Measurements from ENCODE around the gene DENND6A.

Gene DENND6A

DNA sequence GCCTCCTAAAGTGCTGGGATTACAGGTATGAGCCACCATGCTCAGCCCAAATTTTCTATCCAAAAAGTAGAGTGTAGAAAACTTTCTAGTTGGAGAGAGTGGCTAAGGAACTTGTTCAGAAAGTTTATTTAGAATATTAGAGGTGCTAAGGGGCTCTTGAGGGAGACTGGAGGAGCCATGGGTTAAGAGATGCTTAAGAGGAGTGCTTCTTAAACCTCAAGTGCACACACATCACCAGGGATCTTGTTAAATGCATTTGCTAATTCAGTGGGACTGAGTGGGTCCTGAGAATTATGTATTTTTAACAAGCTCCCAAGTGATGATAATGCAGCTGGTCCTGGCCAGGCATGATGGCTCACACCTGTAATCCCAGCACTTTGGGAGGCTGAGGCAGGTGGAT is 33.5 kb upstream of the DENND6A start:
- Histone ChIP-seq H3K4me2 (ENCODE audit: low read length) (no peak overlapping the region), H2AFZ (no peak overlapping the region), H3K79me2 (no peaks in the 10 kb centered on the region), H3K4me3 (ENCODE audit: low read depth, low read length) (no peak overlapping the region), H3K4me1 (no peaks in the 10 kb centered on the region), H3K36me3 (ENCODE audit: control insufficient read depth, insufficient read depth, low read length) (no peaks in the 10 kb centered on the region), H3K9ac (no peak overlapping the region), H3K27me3 (ENCODE audit: control insufficient read depth, insufficient read depth, low read length) (no peaks in the 10 kb centered on the region), H3K27ac (no peak overlapping the region), H3K9me3 (ENCODE audit: control insufficient read depth, low read length) (no peaks in the 10 kb centered on the region)
- TF ChIP-seq, protein P1, sequence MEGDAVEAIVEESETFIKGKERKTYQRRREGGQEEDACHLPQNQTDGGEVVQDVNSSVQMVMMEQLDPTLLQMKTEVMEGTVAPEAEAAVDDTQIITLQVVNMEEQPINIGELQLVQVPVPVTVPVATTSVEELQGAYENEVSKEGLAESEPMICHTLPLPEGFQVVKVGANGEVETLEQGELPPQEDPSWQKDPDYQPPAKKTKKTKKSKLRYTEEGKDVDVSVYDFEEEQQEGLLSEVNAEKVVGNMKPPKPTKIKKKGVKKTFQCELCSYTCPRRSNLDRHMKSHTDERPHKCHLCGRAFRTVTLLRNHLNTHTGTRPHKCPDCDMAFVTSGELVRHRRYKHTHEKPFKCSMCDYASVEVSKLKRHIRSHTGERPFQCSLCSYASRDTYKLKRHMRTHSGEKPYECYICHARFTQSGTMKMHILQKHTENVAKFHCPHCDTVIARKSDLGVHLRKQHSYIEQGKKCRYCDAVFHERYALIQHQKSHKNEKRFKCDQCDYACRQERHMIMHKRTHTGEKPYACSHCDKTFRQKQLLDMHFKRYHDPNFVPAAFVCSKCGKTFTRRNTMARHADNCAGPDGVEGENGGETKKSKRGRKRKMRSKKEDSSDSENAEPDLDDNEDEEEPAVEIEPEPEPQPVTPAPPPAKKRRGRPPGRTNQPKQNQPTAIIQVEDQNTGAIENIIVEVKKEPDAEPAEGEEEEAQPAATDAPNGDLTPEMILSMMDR (IDR thresholded peaks at IDR 0.05) = no peak

DNA sequence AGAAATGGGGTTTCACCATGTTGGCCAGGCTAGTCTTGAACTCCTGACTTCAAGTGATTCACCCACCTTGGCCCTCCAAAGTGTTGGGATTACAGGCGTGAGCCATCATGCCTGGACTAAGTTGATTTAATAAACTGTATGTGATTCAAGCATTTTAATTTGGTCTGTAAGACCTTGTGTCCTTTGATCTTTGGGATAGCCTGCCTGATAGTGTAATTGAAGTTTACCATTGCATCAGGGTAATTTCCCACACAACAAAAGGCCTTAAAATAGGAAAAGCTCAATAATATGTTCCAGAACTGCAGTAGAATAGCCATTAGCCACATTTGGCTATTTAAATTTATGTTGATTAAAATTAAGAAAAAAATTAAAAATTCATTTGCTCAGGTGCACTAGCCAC is 25.2 kb upstream of the DENND6A start:
- TF ChIP-seq, protein P1 (IDR thresholded peaks at IDR 0.05) = no peak
- Histone ChIP-seq H3K4me2 (ENCODE audit: low read length) (no peak overlapping the region), H3K4me3 (ENCODE audit: low read depth, low read length) (no peak overlapping the region), H3K4me1 (no peaks in the 10 kb centered on the region), H3K79me2 (no peaks in the 10 kb centered on the region), H3K27me3 (ENCODE audit: control insufficient read depth, insufficient read depth, low read length) (no peaks in the 10 kb centered on the region), H3K27ac (no peak overlapping the region), H3K36me3 (ENCODE audit: control insufficient read depth, insufficient read depth, low read length) (no peaks in the 10 kb centered on the region), H3K9ac (no peak overlapping the region), H3K9me3 (ENCODE audit: control insufficient read depth, low read length) (no peaks in the 10 kb centered on the region), H2AFZ (no peak overlapping the region)

DNA sequence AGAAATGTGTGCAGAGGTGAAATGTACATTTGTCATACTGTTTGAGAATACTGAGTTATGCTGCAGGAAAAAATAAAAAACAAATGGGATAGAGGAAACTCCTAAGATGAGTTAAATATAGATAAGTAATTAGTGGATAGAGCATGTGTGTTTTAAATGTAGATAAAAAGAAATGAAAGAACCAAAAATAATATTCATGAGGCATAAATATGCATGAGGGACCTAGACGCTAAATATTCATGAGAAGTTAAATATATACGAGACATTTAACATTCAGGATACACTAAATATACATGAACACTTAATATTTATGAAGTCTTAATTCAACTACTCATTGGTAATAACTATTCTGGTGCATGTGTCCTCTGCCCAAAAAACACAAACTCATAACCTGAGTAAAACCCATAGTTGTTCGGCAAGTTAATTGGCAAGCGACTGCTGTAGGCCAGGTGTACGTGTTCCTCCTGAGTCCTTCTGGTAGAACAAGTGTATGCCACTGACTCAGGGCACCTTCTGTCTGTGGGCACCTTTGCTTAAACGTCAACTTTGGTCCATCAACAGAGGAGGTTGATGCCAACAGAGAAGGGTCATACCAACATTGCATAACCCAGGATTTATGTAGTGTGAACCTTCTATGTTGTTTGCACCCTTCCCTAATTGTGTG is 24.5 kb upstream of the DENND6A start:
- Histone ChIP-seq H3K9me3 (ENCODE audit: control insufficient read depth, low read length) (no peaks in the 10 kb centered on the region), H3K4me2 (ENCODE audit: low read length) (no peak overlapping the region), H3K27me3 (ENCODE audit: control insufficient read depth, insufficient read depth, low read length) (no peaks in the 10 kb centered on the region), H3K4me1 (no peaks in the 10 kb centered on the region), H3K9ac (no peak overlapping the region), H3K79me2 (no peaks in the 10 kb centered on the region), H3K4me3 (ENCODE audit: low read depth, low read length) (no peak overlapping the region), H3K27ac (no peak overlapping the region), H2AFZ (no peak overlapping the region), H3K36me3 (ENCODE audit: control insufficient read depth, insufficient read depth, low read length) (no peaks in the 10 kb centered on the region)
- TF ChIP-seq, protein P1 (IDR thresholded peaks at IDR 0.05) = no peak

DNA sequence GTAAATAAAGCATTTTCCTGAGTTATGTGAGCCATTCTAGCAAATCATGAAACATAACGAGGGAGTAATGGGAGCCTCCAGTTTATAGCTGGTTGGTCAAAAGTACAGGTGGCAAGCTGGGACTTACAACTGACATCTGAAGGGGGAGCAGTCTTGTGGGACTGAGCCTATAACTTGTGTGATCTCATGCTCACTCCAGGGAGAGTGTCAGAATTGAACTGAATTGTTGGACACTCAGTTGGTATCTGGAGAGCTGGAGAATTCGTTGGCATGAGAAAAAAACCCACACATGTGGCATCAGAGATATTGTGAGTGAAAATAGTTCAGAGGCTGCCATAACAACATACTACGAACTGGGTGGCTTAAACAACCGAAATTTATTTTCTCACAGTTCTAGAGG is 22.8 kb upstream of the DENND6A start:
- Histone ChIP-seq H3K9ac (no peak overlapping the region), H3K27ac (no peak overlapping the region), H3K9me3 (ENCODE audit: control insufficient read depth, low read length) (no peaks in the 10 kb centered on the region), H3K4me2 (ENCODE audit: low read length) (no peak overlapping the region), H3K4me1 (no peaks in the 10 kb centered on the region), H3K27me3 (ENCODE audit: control insufficient read depth, insufficient read depth, low read length) (no peaks in the 10 kb centered on the region), H3K4me3 (ENCODE audit: low read depth, low read length) (no peak overlapping the region), H2AFZ (no peak overlapping the region), H3K79me2 (no peaks in the 10 kb centered on the region), H3K36me3 (ENCODE audit: control insufficient read depth, insufficient read depth, low read length) (no peaks in the 10 kb centered on the region)
- TF ChIP-seq, protein P1 (IDR thresholded peaks at IDR 0.05) = no peak

DNA sequence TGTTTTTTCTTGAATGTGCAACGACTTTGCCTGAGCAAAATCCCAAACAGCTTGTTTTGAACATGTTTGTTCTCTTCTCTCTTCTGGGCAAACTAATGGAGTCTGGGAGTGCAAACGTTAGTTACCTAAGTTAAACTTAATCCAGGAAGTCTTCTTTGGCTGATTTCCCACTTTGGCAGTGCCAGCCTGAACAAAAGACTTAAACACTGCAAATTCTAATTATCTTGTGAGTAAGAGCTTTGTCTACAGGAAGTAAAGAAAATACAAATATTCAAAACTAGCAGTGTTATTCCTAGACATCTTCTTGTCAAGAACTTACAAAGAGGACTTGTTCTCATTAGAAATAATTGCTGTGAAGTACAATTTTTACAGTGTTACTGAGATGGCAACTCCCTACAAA is 16.7 kb upstream of the DENND6A start:
- Histone ChIP-seq H3K79me2 (no peaks in the 10 kb centered on the region), H3K4me2 (ENCODE audit: low read length) (no peak overlapping the region), H3K27ac (no peak overlapping the region), H3K36me3 (ENCODE audit: control insufficient read depth, insufficient read depth, low read length) (no peaks in the 10 kb centered on the region), H3K4me1 (no peaks in the 10 kb centered on the region), H3K9me3 (ENCODE audit: control insufficient read depth, low read length) (no peaks in the 10 kb centered on the region), H3K27me3 (ENCODE audit: control insufficient read depth, insufficient read depth, low read length) (no peaks in the 10 kb centered on the region), H2AFZ (no peak overlapping the region), H3K4me3 (ENCODE audit: low read depth, low read length) (no peak overlapping the region), H3K9ac (no peak overlapping the region)
- TF ChIP-seq, protein P1 (IDR thresholded peaks at IDR 0.05) = no peak
